SK-N-SH (cell line): ENCODE measurements around the gene CDK15. TPM values are rescaled to one million over a fixed set of nuclear protein-coding genes. Genes with fewer than 3 reads are reported as not detected.

Source experiments
- CTCF ChIA-PET: fragments of 300-600, 350-600 bp; formaldehyde crosslinking; extraction: SDS; loops from one replicate; lab custom pipeline; 2021; lab: Yijun Ruan, JAX
- POLR2A ChIA-PET: fragments of 350-600 bp; sonication (Branson Sonifier 250); formaldehyde crosslinking; extraction: SDS; loops from one replicate; lab custom pipeline; 2020; ENCODE audit warnings: antibody characterized with exemption, inconsistent platforms; lab: Yijun Ruan, JAX
- DNase-seq: peaks from one replicate; pipeline ENCODE4 v3.0.0; 2012
- H2AFZ ChIP-seq: fragments of 200-600 bp; sonication (generic); 2 replicates; pipeline ENCODE4 v1.8.1; 2016; ENCODE audit warnings: antibody characterized with exemption, mild to moderate bottlenecking, low read depth
- H3F3A ChIP-seq: fragments of 200-600 bp; sonication (generic); replicated peaks from 2 replicates; pipeline ENCODE3; 2016; ENCODE audit warnings: antibody characterized with exemption, mild to moderate bottlenecking; ENCODE audit not compliant: insufficient read depth
- H3K27ac ChIP-seq, 2 experiments: fragments of 200-500 bp in 1 of 2; fragments of 200-600 bp in 1 of 2; sonication (Bioruptor generic) in 1 of 2; sonication (generic), shearing (Covaris generic) in 1 of 2; 2 replicates each; pipeline versions ENCODE4 v1.5.1 to v1.6.1; 2014 to 2016; ENCODE audit warnings: low read depth in 2 of 2, inconsistent platforms in 1 of 2, low read length in 1 of 2, mild to moderate bottlenecking in 1 of 2, mixed read lengths in 1 of 2
- H3K27me3 ChIP-seq: fragments of 200-600 bp; sonication (generic), shearing (Covaris generic); 2 replicates; pipeline ENCODE4 v1.6.1; 2016; ENCODE audit warnings: mixed run types; ENCODE audit not compliant: insufficient read depth
- H3K36me3 ChIP-seq, 2 experiments: fragments of 200-500 bp in 1 of 2; fragments of 200-600 bp in 1 of 2; sonication (Bioruptor generic) in 1 of 2; sonication (generic) in 1 of 2; replicated peaks in 1 of 2; 2 replicates each; pipeline versions ENCODE3 to v1.5.1; 2014 to 2016; ENCODE audit warnings: low read length in 1 of 2, mild to moderate bottlenecking in 1 of 2; ENCODE audit not compliant: insufficient read depth in 2 of 2, control insufficient read depth in 1 of 2
- H3K4me1 ChIP-seq, 2 experiments: fragments of 200-500 bp in 1 of 2; fragments of 200-600 bp in 1 of 2; sonication (Bioruptor generic) in 1 of 2; sonication (generic), shearing (Covaris generic) in 1 of 2; 2 replicates each; pipeline versions ENCODE4 v1.5.1 to v1.6.1; 2014 to 2016; ENCODE audit warnings: low read depth in 1 of 2, low read length in 1 of 2, mixed run types in 1 of 2; ENCODE audit not compliant: insufficient read depth in 2 of 2, control insufficient read depth in 1 of 2
- H3K4me2 ChIP-seq: fragments of 200-600 bp; sonication (generic), shearing (Covaris generic); 2 replicates; pipeline ENCODE4 v1.6.1; 2017; ENCODE audit warnings: mixed run types
- H3K4me3 ChIP-seq, 2 experiments: fragments of 200-500 bp in 1 of 2; fragments of 200-600 bp in 1 of 2; sonication (Bioruptor generic) in 1 of 2; sonication (generic), shearing (Covaris generic) in 1 of 2; 2 replicates each; pipeline versions ENCODE4 v1.5.1 to v1.8.1; 2014 to 2016; ENCODE audit warnings: low read depth in 2 of 2, inconsistent platforms in 1 of 2, low read length in 1 of 2, mild to moderate bottlenecking in 1 of 2, mixed read lengths in 1 of 2, moderate library complexity in 1 of 2
- H3K79me2 ChIP-seq: fragments of 200-600 bp; sonication (generic); 2 replicates; pipeline ENCODE4 v1.8.1; 2017; ENCODE audit warnings: mild to moderate bottlenecking; ENCODE audit not compliant: insufficient read depth
- H3K9ac ChIP-seq: fragments of 200-600 bp; sonication (generic); 2 replicates; pipeline ENCODE4 v1.6.1; 2017; ENCODE audit warnings: mixed run types
- H3K9me2 ChIP-seq: fragments of 200-600 bp; sonication (generic); 2 replicates; pipeline ENCODE4 v1.6.1; 2017; ENCODE audit warnings: mixed run types
- H3K9me3 ChIP-seq: fragments of 200-600 bp; sonication (generic); 2 replicates; pipeline ENCODE4 v1.6.1; 2017; ENCODE audit warnings: mixed run types, mild to moderate bottlenecking, moderate library complexity
- H4K20me1 ChIP-seq: fragments of 200-600 bp; sonication (generic); 2 replicates; pipeline ENCODE4 v1.6.1; 2017; ENCODE audit warnings: mild to moderate bottlenecking, mixed run types; ENCODE audit not compliant: insufficient read depth
- CHD2 ChIP-seq: fragments of 150-350 bp; IDR thresholded peaks from 2 replicates; pipeline ENCODE4 v1.6.1; 2018; ENCODE audit warnings: low read length; ENCODE audit not compliant: partially characterized antibody
- ELF1 ChIP-seq: IDR thresholded peaks from 2 replicates; pipeline ENCODE4 v1.4.0; 2012
- EP300 ChIP-seq, 2 experiments: IDR thresholded peaks; 2 replicates each; pipeline versions ENCODE4 v1.4.0 to v1.6.1; 2012; ENCODE audit warnings: borderline replicate concordance in 1 of 2, low read depth in 1 of 2, low read length in 1 of 2
- EZH2phosphoT487 ChIP-seq: fragments of 200-600 bp; sonication (generic); IDR thresholded peaks from 2 replicates; pipeline ENCODE4 v1.6.1; 2017; ENCODE audit warnings: low read depth, mixed run types, mild to moderate bottlenecking, antibody characterized with exemption, moderate library complexity, borderline replicate concordance
- FOSL2 ChIP-seq: IDR thresholded peaks from 2 replicates; pipeline ENCODE4 v1.4.0; 2012; ENCODE audit warnings: low read depth, mild to moderate bottlenecking, moderate library complexity, borderline replicate concordance
- FOXJ3 ChIP-seq: sonication (generic); formaldehyde crosslinking; IDR thresholded peaks from 2 replicates; pipeline ENCODE4 v1.5.1; 2020; ENCODE audit warnings: mild to moderate bottlenecking, missing genetic modification reagents
- FOXM1 ChIP-seq: IDR thresholded peaks from 2 replicates; pipeline ENCODE4 v1.4.0; 2012; ENCODE audit warnings: low read depth, mild to moderate bottlenecking
- GABPA ChIP-seq: IDR thresholded peaks from 2 replicates; pipeline ENCODE4 v1.4.0; 2012; ENCODE audit warnings: low read depth, mild to moderate bottlenecking
- GATA2 ChIP-seq: sonication (generic); formaldehyde crosslinking; IDR thresholded peaks from 2 replicates; pipeline ENCODE4 v1.5.0; 2020; ENCODE audit warnings: mild to moderate bottlenecking, missing genetic modification reagents
- MEF2A ChIP-seq: IDR thresholded peaks from 2 replicates; pipeline ENCODE4 v1.4.0; 2012; ENCODE audit warnings: low read depth, borderline replicate concordance
- MXI1 ChIP-seq: IDR thresholded peaks from 2 replicates; pipeline ENCODE4 v1.6.1; 2012; ENCODE audit warnings: mild to moderate bottlenecking, low read depth, low read length, improper control_type of control experiment
- NFIC ChIP-seq: IDR thresholded peaks from 2 replicates; pipeline ENCODE4 v1.4.0; 2012; ENCODE audit warnings: borderline replicate concordance
- NRF1 ChIP-seq: IDR thresholded peaks from 2 replicates; pipeline ENCODE4 v1.6.1; 2012; ENCODE audit warnings: low read depth, mild to moderate bottlenecking, low read length
- RAD21 ChIP-seq: IDR thresholded peaks from 2 replicates; pipeline ENCODE4 v1.6.1; 2012; ENCODE audit warnings: mild to moderate bottlenecking, low read length
- RCOR1 ChIP-seq: fragments of 150-350 bp; IDR thresholded peaks from 2 replicates; pipeline ENCODE4 v1.6.1; 2017; ENCODE audit warnings: antibody characterized with exemption, low read length
- RXRA ChIP-seq: IDR thresholded peaks from 2 replicates; pipeline ENCODE4 v1.4.0; 2012; ENCODE audit warnings: low read depth, mild to moderate bottlenecking, borderline replicate concordance
- SMC3 ChIP-seq: IDR thresholded peaks from 2 replicates; pipeline ENCODE4 v1.6.1; 2012; ENCODE audit warnings: low read depth, low read length, improper control_type of control experiment
- TAF1 ChIP-seq: IDR thresholded peaks from 2 replicates; pipeline ENCODE4 v1.6.1; 2012; ENCODE audit warnings: low read depth, mild to moderate bottlenecking, low read length, moderate library complexity, borderline replicate concordance
- TCF12 ChIP-seq: IDR thresholded peaks from 2 replicates; pipeline ENCODE4 v1.4.0; 2012
- ZBTB33 ChIP-seq: IDR thresholded peaks from 2 replicates; pipeline ENCODE4 v1.4.0; 2012; ENCODE audit warnings: low read depth, borderline replicate concordance
- WGBS: methylation state at CpG from one replicate; pipeline ENCODE4 v1.1.6; 2017; ENCODE audit warnings: low lambda C conversion rate; 5-methylcytosine and 5-hydroxymethylcytosine counted together
- polyA plus RNA-seq, 3 experiments: library from polyadenylated mRNA; depleted of rRNA; stranded (reverse); fragments of >200 nt; gene quantifications; 2 replicates each; pipeline ENCODE4 v1.2.3, GENCODE V29; 2012
- TF ChIP-seq, protein P1 (sequence below): IDR thresholded peaks from 2 replicates; pipeline ENCODE4; 2012
- TF ChIP-seq, protein P2 (sequence below): fragments of 150-350 bp; IDR thresholded peaks from 2 replicates; pipeline ENCODE4 v1.6.1; 2017; ENCODE audit warnings: antibody characterized with exemption, low read length, low read depth, borderline replicate concordance
- TF ChIP-seq, protein P3 (sequence below): IDR thresholded peaks from 2 replicates; pipeline ENCODE4 v1.4.0; 2012; ENCODE audit warnings: low read depth

The CDK15 gene
- polyA plus RNA-seq, 1 of the 3 experiments (the other 2 are of a cell fraction) = 1.8 TPM

- CTCF ChIA-PET = interaction anchor here (1.0 kb wide), 1 partner anchor 9 kb away, joined by 4 read pairs; no protein-coding TSS in a partner anchor
- H3K4me3 ChIP-seq = no peak overlapping the region
- no peak overlapping the region for H3K9ac ChIP-seq
- DNase-seq = no peak
- H3K27ac ChIP-seq = no peak overlapping the region
- no peaks in the 10 kb centered on the region for H3K27me3 ChIP-seq
- POLR2A ChIA-PET = no interaction called here
- no peaks in the 10 kb centered on the region for H3K9me2 ChIP-seq
- no peaks in the 10 kb centered on the region for H3K9me3 ChIP-seq
- no peaks in the 10 kb centered on the region for H3K79me2 ChIP-seq
- no peaks in the 10 kb centered on the region for H4K20me1 ChIP-seq
- peaks cover 0 to 14% of the 10 kb centered on the region in 2 experiments; a peak in 2 of 4 replicates for H3K4me1 ChIP-seq
- 86% methylated on average over 9 of the region's 9 CpGs for WGBS
- H3F3A ChIP-seq = no peaks in the 10 kb centered on the region
- no peak overlapping the region for H2AFZ ChIP-seq
- H3K36me3 ChIP-seq = no peaks in the 10 kb centered on the region
- no peak overlapping the region for H3K4me2 ChIP-seq
- TF ChIP-seq, protein P1, sequence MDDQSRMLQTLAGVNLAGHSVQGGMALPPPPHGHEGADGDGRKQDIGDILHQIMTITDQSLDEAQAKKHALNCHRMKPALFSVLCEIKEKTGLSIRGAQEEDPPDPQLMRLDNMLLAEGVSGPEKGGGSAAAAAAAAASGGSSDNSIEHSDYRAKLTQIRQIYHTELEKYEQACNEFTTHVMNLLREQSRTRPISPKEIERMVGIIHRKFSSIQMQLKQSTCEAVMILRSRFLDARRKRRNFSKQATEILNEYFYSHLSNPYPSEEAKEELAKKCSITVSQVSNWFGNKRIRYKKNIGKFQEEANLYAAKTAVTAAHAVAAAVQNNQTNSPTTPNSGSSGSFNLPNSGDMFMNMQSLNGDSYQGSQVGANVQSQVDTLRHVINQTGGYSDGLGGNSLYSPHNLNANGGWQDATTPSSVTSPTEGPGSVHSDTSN = no peak
- TF ChIP-seq, protein P2, sequence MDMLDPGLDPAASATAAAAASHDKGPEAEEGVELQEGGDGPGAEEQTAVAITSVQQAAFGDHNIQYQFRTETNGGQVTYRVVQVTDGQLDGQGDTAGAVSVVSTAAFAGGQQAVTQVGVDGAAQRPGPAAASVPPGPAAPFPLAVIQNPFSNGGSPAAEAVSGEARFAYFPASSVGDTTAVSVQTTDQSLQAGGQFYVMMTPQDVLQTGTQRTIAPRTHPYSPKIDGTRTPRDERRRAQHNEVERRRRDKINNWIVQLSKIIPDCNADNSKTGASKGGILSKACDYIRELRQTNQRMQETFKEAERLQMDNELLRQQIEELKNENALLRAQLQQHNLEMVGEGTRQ = no peak
- TF ChIP-seq CHD2 (no peak), ZBTB33 (no peak), ELF1 (no peak), GABPA (no peak), NFIC (no peak), MEF2A (no peak), EP300 (IDR thresholded peaks at IDR 0.05; ENCODE audit: borderline replicate concordance in 1 of 2, low read depth in 1 of 2, low read length in 1 of 2) (no peak), FOXM1 (no peak), RAD21 (no peak), SMC3 (no peak), FOXJ3 (no peak)
Observed at GRCh38 chr2:201939453-201939941, 133.2 kb downstream of the CDK15 start.

DNA sequence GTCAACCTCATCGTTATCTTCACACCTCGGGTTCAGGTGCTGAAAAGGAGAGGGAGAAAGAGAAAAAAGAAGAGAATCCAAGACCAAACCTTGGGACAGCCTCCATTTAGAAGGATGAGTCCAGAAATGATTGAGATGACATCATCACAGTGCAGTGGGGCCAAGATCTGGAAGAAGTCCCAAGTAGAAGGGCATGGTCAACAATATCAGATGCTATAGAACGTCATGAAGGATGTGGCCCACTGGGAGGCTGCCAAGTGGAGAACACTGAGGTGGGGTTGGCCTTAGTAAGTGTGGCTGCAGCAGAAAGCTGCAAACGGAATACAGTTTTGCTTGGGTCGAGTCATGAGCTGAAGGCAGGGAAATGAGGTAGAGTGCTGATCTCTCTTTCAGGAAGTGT, 136.2 kb downstream of the CDK15 start:
- no peaks in the 10 kb centered on the region for H3K36me3 ChIP-seq
- H3K9me3 ChIP-seq = no peaks in the 10 kb centered on the region
- ChIA-PET POLR2A (no interaction called here), CTCF (no interaction called here)
- no peaks in the 10 kb centered on the region for H3K9me2 ChIP-seq
- H3K27ac ChIP-seq = no peak overlapping the region
- no peaks in the 10 kb centered on the region for H3K79me2 ChIP-seq
- no peak for DNase-seq
- H3K4me3 ChIP-seq = no peak overlapping the region
- no peak overlapping the region for H3K4me2 ChIP-seq
- 79% methylated on average over 5 of the region's 5 CpGs for WGBS
- no peaks in the 10 kb centered on the region for H3K27me3 ChIP-seq
- no peak overlapping the region for H2AFZ ChIP-seq
- no peak overlapping the region for H3K9ac ChIP-seq
- peaks cover 0 to 14% of the 10 kb centered on the region in 2 experiments; a peak in 2 of 4 replicates for H3K4me1 ChIP-seq
- H4K20me1 ChIP-seq = no peaks in the 10 kb centered on the region
- H3F3A ChIP-seq = no peaks in the 10 kb centered on the region
- TF ChIP-seq RCOR1 (no peak), ZBTB33 (no peak), CHD2 (no peak), NFIC (no peak), FOXJ3 (no peak), NRF1 (no peak), MXI1 (no peak), GATA2 (no peak), TAF1 (no peak), TCF12 (no peak), RXRA (no peak), FOSL2 (no peak), EZH2phosphoT487 (no peak)
- TF ChIP-seq, protein P3, sequence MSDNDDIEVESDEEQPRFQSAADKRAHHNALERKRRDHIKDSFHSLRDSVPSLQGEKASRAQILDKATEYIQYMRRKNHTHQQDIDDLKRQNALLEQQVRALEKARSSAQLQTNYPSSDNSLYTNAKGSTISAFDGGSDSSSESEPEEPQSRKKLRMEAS = no peak
